Activated CD4-positive, alpha-beta T cell treated with anti-CD3 and anti-CD28 coated beads, Interleukin-2, amount 10 ng/mL, durations not matched to agents 7 days and 5 days (primary cell): ENCODE measurements around the gene TMEM140. TPM values are rescaled to one million over a fixed set of nuclear protein-coding genes. Genes with fewer than 3 reads are reported as not detected.
"Not testable (repeated sequence)": the region's sequence is repeated elsewhere in the genome, so short reads cannot be mapped to it uniquely, and the experiment has no call there.

Source experiments
- CTCF ChIA-PET: fragments of 350-600 bp; sonication (Branson Sonifier 250); formaldehyde crosslinking; loops from one replicate; lab custom pipeline; 2021; ENCODE audit warnings: antibody characterized with exemption; lab: Charles Lee
- POLR2A ChIA-PET: fragments of 350-600 bp; sonication (Branson Sonifier 250); formaldehyde crosslinking; loops from one replicate; lab custom pipeline; 2021; ENCODE audit warnings: antibody characterized with exemption; lab: Charles Lee
- DNase-seq: peaks from one replicate; pipeline ENCODE4 v3.0.0-alpha.2; 2020
- H3K27ac Mint-ChIP-seq: one replicate; pipeline ENCODE4 v1.8.0; 2021; ENCODE audit warnings: mild to moderate bottlenecking, moderate library complexity, mixed read lengths
- H3K27me3 Mint-ChIP-seq: one replicate; pipeline ENCODE4 v1.8.0; 2021; ENCODE audit warnings: mixed read lengths
- H3K36me3 Mint-ChIP-seq: one replicate; pipeline ENCODE4 v1.8.0; 2021; ENCODE audit warnings: low read depth, mixed read lengths
- H3K4me1 Mint-ChIP-seq: one replicate; pipeline ENCODE4 v1.8.0; 2021; ENCODE audit warnings: mixed read lengths
- H3K4me3 Mint-ChIP-seq: one replicate; pipeline ENCODE4 v1.8.0; 2021; ENCODE audit warnings: mild to moderate bottlenecking, moderate library complexity, mixed read lengths
- H3K9me3 Mint-ChIP-seq: one replicate; pipeline ENCODE4 v1.8.0; 2021; ENCODE audit warnings: mixed read lengths
- total RNA-seq, 2 experiments: library from RNA; stranded (reverse); gene quantifications; one replicate each; pipeline ENCODE4 v1.2.3, GENCODE V29; 2021

TMEM140 gene
- 10 to 100 TPM; 25.3 to 27.7 TPM for total RNA-seq

- H3K36me3 Mint-ChIP-seq: peaks cover 49% of the 10 kb centered on the region
- ChIA-PET POLR2A (interaction anchor here (0.7 to 1.4 kb wide), 3 partner anchors 21 to 488 kb away, joined by 3 to 6 read pairs (median 4); no protein-coding TSS in a partner anchor), CTCF (interaction anchor here (0.7 to 2.6 kb wide), 7 partner anchors 9 to 28 kb away, joined by 3 to 11 read pairs (median 5); partner anchors contain the start of gene CYREN)
- H3K4me3 Mint-ChIP-seq: peak within 1 kb of the TSS; percentile 86
- peak within 1 kb of the TSS; percentile 96 for H3K27ac Mint-ChIP-seq
- H3K27me3 Mint-ChIP-seq: no peaks in the 10 kb centered on the region
- DNase-seq: peak; percentile 79
- H3K4me1 Mint-ChIP-seq: peaks cover 58% of the 10 kb centered on the region
- peaks cover 5% of the 10 kb centered on the region for H3K9me3 Mint-ChIP-seq
Observed at GRCh38 chr7:135147899-135148721, at the start of gene TMEM140. Gene TMEM140 (plus strand): TSS chr7:135148072. CDS start chr7:135164442, 16,370 bp downstream.

- POLR2A ChIA-PET: no interaction called here
- no peaks in the 10 kb centered on the region for H3K36me3 Mint-ChIP-seq
- no peak overlapping the region for H3K4me3 Mint-ChIP-seq
- peaks cover 4% of the 10 kb centered on the region for H3K9me3 Mint-ChIP-seq
- no peak overlapping the region for H3K27ac Mint-ChIP-seq
- no peak for DNase-seq
- no peaks in the 10 kb centered on the region for H3K27me3 Mint-ChIP-seq
- H3K4me1 Mint-ChIP-seq: no peaks in the 10 kb centered on the region
- CTCF ChIA-PET: no interaction called here
Observed at GRCh38 chr7:135098391-135098790, 49.5 kb upstream of the TMEM140 start.

GRCh38 chr7:135100856-135101255 is 47.0 kb upstream of the TMEM140 start:
- no peaks in the 10 kb centered on the region for H3K36me3 Mint-ChIP-seq
- no peak for DNase-seq
- no peaks in the 10 kb centered on the region for H3K4me1 Mint-ChIP-seq
- no peak overlapping the region for H3K27ac Mint-ChIP-seq
- ChIA-PET POLR2A (no interaction called here), CTCF (no interaction called here)
- no peaks in the 10 kb centered on the region for H3K27me3 Mint-ChIP-seq
- peaks cover 4% of the 10 kb centered on the region for H3K9me3 Mint-ChIP-seq
- no peak overlapping the region for H3K4me3 Mint-ChIP-seq

GRCh38 chr7:135102372-135102771 is 45.5 kb upstream of the TMEM140 start:
- H3K27ac Mint-ChIP-seq: no peak overlapping the region

DNA sequence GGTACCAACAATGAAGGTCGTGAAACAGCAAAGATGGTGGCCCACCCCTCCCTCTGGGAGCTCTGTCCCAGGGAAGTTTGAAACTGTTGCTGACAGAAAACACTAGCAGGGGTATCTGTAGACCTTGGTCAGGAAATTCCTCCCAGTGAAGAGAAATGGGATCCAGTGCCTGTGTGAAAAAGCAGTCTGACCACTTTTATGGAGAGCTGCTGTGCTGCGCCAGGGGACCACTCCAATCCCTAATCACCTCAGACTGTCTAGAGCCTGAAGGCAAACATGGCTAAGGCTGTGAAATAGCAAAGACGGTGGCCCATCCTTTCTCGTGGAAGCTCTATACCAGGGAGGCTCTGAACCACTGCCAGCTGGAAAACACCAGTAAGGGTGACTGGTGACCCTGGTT is 38.3 kb upstream of the TMEM140 start:
- no peaks in the 10 kb centered on the region for H3K4me1 Mint-ChIP-seq
- POLR2A ChIA-PET: interaction anchor here (0.7 kb wide), 1 partner anchor 51 kb away, joined by 3 read pairs; no protein-coding TSS in a partner anchor
- H3K27ac Mint-ChIP-seq: no peak overlapping the region
- CTCF ChIA-PET: no interaction called here
- H3K4me3 Mint-ChIP-seq: no peak overlapping the region
- no peaks in the 10 kb centered on the region for H3K27me3 Mint-ChIP-seq
- peaks cover 2% of the 10 kb centered on the region for H3K9me3 Mint-ChIP-seq
- H3K36me3 Mint-ChIP-seq: no peaks in the 10 kb centered on the region
- DNase-seq: no peak

More at GRCh38 chr7:135102372-135102771, 45.5 kb upstream of the TMEM140 start:
- Mint-ChIP-seq H3K27me3 (no peaks in the 10 kb centered on the region), H3K36me3 (no peaks in the 10 kb centered on the region), H3K4me3 (no peak overlapping the region), H3K9me3 (peaks cover 5% of the 10 kb centered on the region), H3K4me1 (no peaks in the 10 kb centered on the region)
- DNase-seq: no peak
- ChIA-PET POLR2A (no interaction called here), CTCF (no interaction called here)

DNA sequence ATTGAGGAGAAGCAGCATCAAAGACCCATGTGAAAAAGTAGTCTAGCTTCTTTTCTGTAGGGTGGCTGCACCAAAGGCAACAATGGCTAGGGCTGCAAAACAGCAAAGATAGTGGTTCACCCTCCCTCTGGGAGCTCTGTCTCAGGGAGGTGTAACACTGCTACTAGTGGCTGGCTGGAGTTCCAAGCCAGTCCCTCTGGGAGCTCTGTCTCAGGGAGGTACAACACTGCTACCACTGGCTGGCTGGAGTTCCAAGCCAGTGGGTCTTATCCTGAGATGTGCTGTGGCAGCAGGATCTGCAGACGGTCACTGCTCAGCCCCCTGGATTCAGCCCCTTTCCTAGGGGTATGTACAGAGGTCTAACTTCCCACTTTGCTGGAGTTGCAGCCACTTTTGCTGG is 37.9 kb upstream of the TMEM140 start:
- no peaks in the 10 kb centered on the region for H3K4me1 Mint-ChIP-seq
- no peaks in the 10 kb centered on the region for H3K27me3 Mint-ChIP-seq
- H3K36me3 Mint-ChIP-seq: no peaks in the 10 kb centered on the region
- POLR2A ChIA-PET: interaction anchor here (0.7 kb wide), 1 partner anchor 51 kb away, joined by 3 read pairs; no protein-coding TSS in a partner anchor
- H3K4me3 Mint-ChIP-seq: no peak overlapping the region
- no peak for DNase-seq
- peaks cover 2% of the 10 kb centered on the region for H3K9me3 Mint-ChIP-seq
- CTCF ChIA-PET: no interaction called here
- H3K27ac Mint-ChIP-seq: no peak overlapping the region

- CTCF ChIA-PET: no interaction called here
- Mint-ChIP-seq H3K27me3 (no peaks in the 10 kb centered on the region), H3K36me3 (no peaks in the 10 kb centered on the region), H3K4me3 (no peak overlapping the region), H3K4me1 (no peaks in the 10 kb centered on the region), H3K9me3 (peaks cover 2% of the 10 kb centered on the region), H3K27ac (no peak overlapping the region)
- no peak for DNase-seq
- POLR2A ChIA-PET: no interaction called here
Observed at GRCh38 chr7:135111379-135111778, 36.5 kb upstream of the TMEM140 start.

DNA sequence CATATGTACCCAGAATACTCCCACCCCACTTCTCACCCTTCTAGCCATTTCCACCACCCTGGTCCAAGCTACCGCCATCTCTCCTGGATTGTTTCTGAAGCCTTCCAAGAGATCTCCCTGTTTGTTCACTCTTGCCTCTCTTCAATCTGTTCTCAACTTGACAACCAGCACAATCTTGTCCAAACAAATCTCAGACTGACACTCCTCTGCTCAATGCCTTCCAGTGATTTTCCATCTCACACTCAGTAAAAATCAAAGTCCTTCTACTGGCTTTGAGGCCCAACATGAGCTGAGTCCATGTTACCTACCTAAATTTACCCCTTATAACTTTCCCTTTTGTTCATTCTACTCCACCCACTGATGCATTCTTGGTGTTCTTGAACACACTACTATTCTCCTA is 33.2 kb upstream of the TMEM140 start:
- Mint-ChIP-seq H3K27me3 (no peaks in the 10 kb centered on the region), H3K4me3 (no peak overlapping the region), H3K27ac (no peak overlapping the region), H3K36me3 (no peaks in the 10 kb centered on the region), H3K4me1 (no peaks in the 10 kb centered on the region), H3K9me3 (peaks cover 5% of the 10 kb centered on the region)
- ChIA-PET POLR2A (no interaction called here), CTCF (no interaction called here)
- no peak for DNase-seq

DNA sequence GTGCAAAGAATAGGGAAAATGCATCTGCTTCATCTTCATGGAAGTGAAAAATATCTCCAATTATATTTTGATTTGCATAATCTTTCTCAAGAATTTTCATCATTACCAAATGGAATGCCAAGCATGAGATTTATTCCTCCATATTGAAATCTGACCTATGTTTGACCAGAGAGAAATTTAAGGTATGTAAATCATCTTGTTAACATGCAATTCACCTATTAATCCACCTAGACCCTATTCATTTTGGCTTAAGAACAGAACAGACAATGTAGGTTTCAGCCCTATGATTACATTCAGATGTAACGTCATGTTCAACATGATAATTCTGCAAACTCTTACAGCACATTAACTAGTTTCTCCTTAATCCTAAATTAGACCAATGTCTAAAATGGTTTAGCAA is 30.8 kb upstream of the TMEM140 start:
- POLR2A ChIA-PET: no interaction called here
- no peak for DNase-seq

DNA sequence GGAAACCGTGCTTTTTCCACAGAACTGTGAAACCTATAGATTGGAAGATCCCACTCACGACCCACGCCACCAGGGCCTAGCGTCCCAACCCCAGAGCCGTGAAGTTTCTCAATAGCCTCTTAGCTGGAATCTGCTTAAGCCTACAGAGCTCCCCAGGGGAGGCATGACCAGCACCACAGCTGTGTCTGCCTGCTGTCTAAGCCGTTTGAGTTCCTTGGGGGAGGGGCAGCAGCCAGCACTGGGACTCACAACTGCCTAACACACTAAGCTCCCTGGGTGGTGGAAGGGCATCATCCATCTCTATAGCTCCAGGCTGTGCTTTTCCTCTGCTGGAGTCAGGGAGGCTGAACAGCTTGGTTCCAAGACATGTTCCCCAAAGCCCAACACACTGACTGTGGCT is 26.0 kb upstream of the TMEM140 start:
- Mint-ChIP-seq H3K36me3 (peaks cover 2% of the 10 kb centered on the region), H3K4me1 (no peaks in the 10 kb centered on the region), H3K27me3 (no peaks in the 10 kb centered on the region), H3K9me3 (peaks cover 10% of the 10 kb centered on the region), H3K27ac (no peak overlapping the region), H3K4me3 (no peak overlapping the region)
- ChIA-PET POLR2A (no interaction called here), CTCF (no interaction called here)
- no peak for DNase-seq

More for the DNA sequence above, 30.8 kb upstream of the TMEM140 start:
- no peak overlapping the region for H3K27ac Mint-ChIP-seq
- H3K9me3 Mint-ChIP-seq: peaks cover 10% of the 10 kb centered on the region
- CTCF ChIA-PET: no interaction called here
- no peak overlapping the region for H3K4me3 Mint-ChIP-seq
- peaks cover 2% of the 10 kb centered on the region for H3K36me3 Mint-ChIP-seq
- no peaks in the 10 kb centered on the region for H3K4me1 Mint-ChIP-seq
- H3K27me3 Mint-ChIP-seq: no peaks in the 10 kb centered on the region

DNA sequence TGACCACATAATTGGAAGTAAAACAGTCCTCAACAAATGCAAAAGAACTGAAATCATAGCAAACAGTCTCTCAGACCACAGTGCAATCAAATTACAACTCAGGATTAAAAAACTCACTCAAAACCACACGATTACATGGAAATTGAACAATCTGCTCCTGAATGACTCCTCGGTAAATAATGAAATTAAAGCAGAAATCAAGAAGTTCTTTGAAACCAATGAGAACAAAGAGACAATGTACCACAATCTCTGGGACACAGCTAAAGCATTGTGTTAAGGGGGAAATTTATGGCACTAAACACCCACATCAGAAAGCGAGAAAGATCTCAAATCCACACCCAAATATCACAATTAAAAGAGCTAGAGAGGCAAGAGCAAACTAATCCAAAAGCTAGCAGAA is 23.2 kb upstream of the TMEM140 start:
- H3K9me3 Mint-ChIP-seq, H3K4me3 Mint-ChIP-seq, H3K27me3 Mint-ChIP-seq, H3K36me3 Mint-ChIP-seq, H3K27ac Mint-ChIP-seq, DNase-seq, POLR2A ChIA-PET, H3K4me1 Mint-ChIP-seq: not testable (repeated sequence)
- CTCF ChIA-PET: interaction anchor here (0.6 kb wide), 1 partner anchor 491 kb away, joined by 3 read pairs; no protein-coding TSS in a partner anchor

DNA sequence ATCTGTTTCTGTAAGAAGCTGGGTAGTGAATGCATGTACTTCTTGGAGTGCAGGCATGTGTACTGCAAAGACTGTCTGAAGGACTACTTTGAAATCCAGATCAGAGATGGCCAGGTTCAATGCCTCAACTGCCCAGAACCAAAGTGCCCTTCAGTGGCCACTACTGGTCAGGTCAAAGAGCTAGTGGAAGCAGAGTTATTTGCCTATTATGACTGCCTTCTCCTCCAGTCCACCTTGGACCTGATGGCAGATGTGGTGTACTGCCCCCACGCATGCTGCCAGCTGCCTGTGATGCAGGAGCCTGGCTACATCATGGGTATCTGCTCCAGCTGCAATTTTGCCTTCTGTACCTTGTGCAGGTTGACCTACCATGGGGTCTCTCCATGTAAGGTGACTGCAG is 18.9 kb upstream of the TMEM140 start:
- H3K4me3 Mint-ChIP-seq: no peak overlapping the region
- ChIA-PET CTCF (interaction anchor here (1.6 to 1.7 kb wide), 2 partner anchors 10 to 19 kb away, joined by 5 read pairs; partner anchors contain the start of gene TMEM140), POLR2A (interaction anchor here (0.5 kb wide), 1 partner anchor 495 kb away, joined by 3 read pairs; no protein-coding TSS in a partner anchor)
- no peaks in the 10 kb centered on the region for H3K27me3 Mint-ChIP-seq
- no peak for DNase-seq
- H3K9me3 Mint-ChIP-seq: peaks cover 2% of the 10 kb centered on the region
- H3K36me3 Mint-ChIP-seq: no peaks in the 10 kb centered on the region
- no peaks in the 10 kb centered on the region for H3K4me1 Mint-ChIP-seq
- no peak overlapping the region for H3K27ac Mint-ChIP-seq

GRCh38 chr7:135129579-135129978 is 18.3 kb upstream of the TMEM140 start:
- POLR2A ChIA-PET: interaction anchor here (0.5 kb wide), 1 partner anchor 496 kb away, joined by 3 read pairs; no protein-coding TSS in a partner anchor
- CTCF ChIA-PET: interaction anchor here (1.6 to 1.7 kb wide), 2 partner anchors 11 to 18 kb away, joined by 5 read pairs; partner anchors contain the start of gene TMEM140
- Mint-ChIP-seq H3K4me1 (no peaks in the 10 kb centered on the region), H3K27ac (no peak overlapping the region), H3K9me3 (peaks cover 2% of the 10 kb centered on the region), H3K36me3 (no peaks in the 10 kb centered on the region), H3K27me3 (no peaks in the 10 kb centered on the region), H3K4me3 (no peak overlapping the region)
- DNase-seq: no peak
